OCI-LY3 (cell line): Measurements from ENCODE around the gene PRR23E.

ENCODE experiments used
- EZH2phosphoT487 ChIP-seq: fragments of 200-600 bp; shearing (Covaris generic); IDR thresholded peaks from 2 replicates; pipeline ENCODE4 v1.6.1; 2018; ENCODE audit warnings: antibody characterized with exemption, mixed run types, low read depth
- TF ChIP-seq, protein P1 (sequence below): fragments of 200-600, 300-600 bp; sonication (generic); IDR thresholded peaks from 2 replicates; pipeline ENCODE4 v1.5.1; 2014; ENCODE audit warnings: antibody characterized with exemption, low read length, low read depth

DNA sequence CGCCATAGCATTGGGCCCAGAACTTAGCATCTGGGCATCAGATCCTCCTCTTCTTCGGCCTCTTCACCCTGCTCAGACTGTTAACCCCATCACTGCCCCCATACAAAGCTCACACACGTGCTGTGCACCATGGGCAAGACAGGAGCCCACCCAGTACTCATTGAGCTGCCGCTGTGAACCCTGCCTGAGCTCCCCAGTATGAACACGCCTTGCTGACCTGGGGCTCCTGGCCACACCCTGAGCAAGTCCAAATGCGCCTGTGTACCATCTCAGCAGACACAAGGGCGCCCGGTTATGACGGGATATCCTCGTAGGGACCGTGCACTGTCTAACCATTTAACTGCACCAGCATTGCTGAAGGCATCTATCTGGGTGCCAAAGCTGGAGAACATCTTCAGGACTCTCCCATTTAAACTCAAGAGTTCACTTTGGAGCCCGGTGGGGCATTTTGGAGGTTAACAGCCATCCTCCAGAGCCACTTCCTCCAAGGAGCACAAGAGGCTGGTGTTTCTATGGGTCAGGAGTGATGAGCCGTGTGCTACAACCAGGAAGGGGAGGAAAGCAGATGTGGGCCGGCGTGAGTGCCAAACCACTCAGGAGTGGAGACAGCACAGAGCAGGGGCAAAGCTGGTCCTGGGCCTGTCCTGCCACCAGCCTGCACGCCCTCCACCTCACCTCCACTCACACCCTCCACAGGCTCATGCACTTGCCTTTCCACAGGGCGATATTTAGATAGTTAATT, 12.1 kb downstream of the PRR23E start:
- TF ChIP-seq EZH2phosphoT487 = no peak
- TF ChIP-seq, protein P1, sequence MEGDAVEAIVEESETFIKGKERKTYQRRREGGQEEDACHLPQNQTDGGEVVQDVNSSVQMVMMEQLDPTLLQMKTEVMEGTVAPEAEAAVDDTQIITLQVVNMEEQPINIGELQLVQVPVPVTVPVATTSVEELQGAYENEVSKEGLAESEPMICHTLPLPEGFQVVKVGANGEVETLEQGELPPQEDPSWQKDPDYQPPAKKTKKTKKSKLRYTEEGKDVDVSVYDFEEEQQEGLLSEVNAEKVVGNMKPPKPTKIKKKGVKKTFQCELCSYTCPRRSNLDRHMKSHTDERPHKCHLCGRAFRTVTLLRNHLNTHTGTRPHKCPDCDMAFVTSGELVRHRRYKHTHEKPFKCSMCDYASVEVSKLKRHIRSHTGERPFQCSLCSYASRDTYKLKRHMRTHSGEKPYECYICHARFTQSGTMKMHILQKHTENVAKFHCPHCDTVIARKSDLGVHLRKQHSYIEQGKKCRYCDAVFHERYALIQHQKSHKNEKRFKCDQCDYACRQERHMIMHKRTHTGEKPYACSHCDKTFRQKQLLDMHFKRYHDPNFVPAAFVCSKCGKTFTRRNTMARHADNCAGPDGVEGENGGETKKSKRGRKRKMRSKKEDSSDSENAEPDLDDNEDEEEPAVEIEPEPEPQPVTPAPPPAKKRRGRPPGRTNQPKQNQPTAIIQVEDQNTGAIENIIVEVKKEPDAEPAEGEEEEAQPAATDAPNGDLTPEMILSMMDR = no peak
